ENCODE measurements around the gene ADAMTS3. TPM values are rescaled to one million over a fixed set of nuclear protein-coding genes. Genes with fewer than 3 reads are reported as not detected.
"Not testable (repeated sequence)": the region's sequence is repeated elsewhere in the genome, so short reads cannot be mapped to it uniquely, and the experiment has no call there.

ADAMTS3 gene
- total RNA-seq, 1 experiment from 2014 or later, result 4.4 TPM

DNA sequence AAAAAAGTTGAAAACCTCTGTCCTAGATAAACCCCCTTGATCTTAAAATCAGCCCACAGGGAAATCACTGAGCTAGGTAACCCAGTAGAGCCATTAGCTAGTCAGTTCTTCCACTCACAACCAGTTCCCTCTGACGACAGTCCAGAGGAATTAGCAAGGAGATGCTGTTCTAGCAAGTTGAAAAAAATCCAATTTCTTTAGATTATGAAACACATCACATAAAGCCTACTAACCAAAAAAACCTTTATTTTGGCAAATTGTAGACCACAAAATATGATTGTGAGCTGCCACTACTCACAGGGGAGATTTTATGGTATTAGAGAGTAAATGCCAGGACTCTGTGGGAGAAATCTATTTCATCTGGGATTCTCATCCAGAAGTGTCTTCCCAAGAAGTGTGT is 22.6 kb downstream of the ADAMTS3 start:
- POLR2A ChIA-PET, result interaction anchor here (1.1 to 1.4 kb wide), 2 partner anchors 9 to 21 kb away, joined by 3 read pairs; no protein-coding TSS in a partner anchor
- CTCF ChIA-PET, result interaction anchor here (0.6 kb wide), 1 partner anchor 21 kb away, joined by 3 read pairs; no protein-coding TSS in a partner anchor
- ATAC-seq, result no peak

DNA sequence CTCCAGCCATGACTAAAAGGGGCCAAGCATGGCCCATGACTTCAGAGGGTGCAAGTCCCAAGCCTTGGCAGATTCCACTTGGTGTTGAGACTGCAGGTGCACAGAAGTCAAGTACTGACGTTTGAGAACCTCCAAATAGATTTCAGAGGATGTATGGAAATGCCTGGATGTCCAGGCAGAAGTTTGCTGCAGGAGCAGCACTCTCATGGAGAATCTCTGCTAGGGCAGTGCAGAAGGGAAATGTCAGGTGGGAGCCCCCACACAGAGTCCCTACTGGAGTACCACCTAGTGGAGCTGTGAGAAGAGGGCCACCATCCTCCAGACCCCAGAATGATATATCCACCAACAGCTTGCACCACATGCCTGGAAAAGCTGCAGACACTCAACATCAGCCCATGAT is 28.3 kb downstream of the ADAMTS3 start:
- Mint-ChIP-seq H3K36me3 (peaks cover 23% of the 10 kb centered on the region), H3K9me3 (peaks cover 41% of the 10 kb centered on the region)
- H3K4me3 Mint-ChIP-seq; POLR2A ChIA-PET; ATAC-seq; CTCF ChIA-PET; H3K4me1 Mint-ChIP-seq; H3K27me3 Mint-ChIP-seq (ENCODE audit: low read depth); DNase-seq (ENCODE audit: low spot score); H3K27ac Mint-ChIP-seq: not testable (repeated sequence)

More for the DNA sequence above, 22.6 kb downstream of the ADAMTS3 start:
- H3K36me3 Mint-ChIP-seq, result peaks cover 3% of the 10 kb centered on the region
- no peak for DNase-seq (ENCODE audit: low spot score)
- peaks cover 3% of the 10 kb centered on the region for H3K9me3 Mint-ChIP-seq
- H3K4me3 Mint-ChIP-seq, result no peak overlapping the region
- H3K27ac Mint-ChIP-seq, result no peak overlapping the region
- TF ChIP-seq, protein P1, sequence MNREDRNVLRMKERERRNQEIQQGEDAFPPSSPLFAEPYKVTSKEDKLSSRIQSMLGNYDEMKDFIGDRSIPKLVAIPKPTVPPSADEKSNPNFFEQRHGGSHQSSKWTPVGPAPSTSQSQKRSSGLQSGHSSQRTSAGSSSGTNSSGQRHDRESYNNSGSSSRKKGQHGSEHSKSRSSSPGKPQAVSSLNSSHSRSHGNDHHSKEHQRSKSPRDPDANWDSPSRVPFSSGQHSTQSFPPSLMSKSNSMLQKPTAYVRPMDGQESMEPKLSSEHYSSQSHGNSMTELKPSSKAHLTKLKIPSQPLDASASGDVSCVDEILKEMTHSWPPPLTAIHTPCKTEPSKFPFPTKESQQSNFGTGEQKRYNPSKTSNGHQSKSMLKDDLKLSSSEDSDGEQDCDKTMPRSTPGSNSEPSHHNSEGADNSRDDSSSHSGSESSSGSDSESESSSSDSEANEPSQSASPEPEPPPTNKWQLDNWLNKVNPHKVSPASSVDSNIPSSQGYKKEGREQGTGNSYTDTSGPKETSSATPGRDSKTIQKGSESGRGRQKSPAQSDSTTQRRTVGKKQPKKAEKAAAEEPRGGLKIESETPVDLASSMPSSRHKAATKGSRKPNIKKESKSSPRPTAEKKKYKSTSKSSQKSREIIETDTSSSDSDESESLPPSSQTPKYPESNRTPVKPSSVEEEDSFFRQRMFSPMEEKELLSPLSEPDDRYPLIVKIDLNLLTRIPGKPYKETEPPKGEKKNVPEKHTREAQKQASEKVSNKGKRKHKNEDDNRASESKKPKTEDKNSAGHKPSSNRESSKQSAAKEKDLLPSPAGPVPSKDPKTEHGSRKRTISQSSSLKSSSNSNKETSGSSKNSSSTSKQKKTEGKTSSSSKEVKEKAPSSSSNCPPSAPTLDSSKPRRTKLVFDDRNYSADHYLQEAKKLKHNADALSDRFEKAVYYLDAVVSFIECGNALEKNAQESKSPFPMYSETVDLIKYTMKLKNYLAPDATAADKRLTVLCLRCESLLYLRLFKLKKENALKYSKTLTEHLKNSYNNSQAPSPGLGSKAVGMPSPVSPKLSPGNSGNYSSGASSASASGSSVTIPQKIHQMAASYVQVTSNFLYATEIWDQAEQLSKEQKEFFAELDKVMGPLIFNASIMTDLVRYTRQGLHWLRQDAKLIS (CRISPR knock-in tag; IDR thresholded peaks at IDR 0.05; ENCODE audit: borderline replicate concordance), result no peak
- no peak for TF ChIP-seq RORB (CRISPR knock-in tag; IDR thresholded peaks at IDR 0.05)
- no peaks in the 10 kb centered on the region for H3K27me3 Mint-ChIP-seq (ENCODE audit: low read depth)
- H3K4me1 Mint-ChIP-seq, result no peaks in the 10 kb centered on the region

DNA sequence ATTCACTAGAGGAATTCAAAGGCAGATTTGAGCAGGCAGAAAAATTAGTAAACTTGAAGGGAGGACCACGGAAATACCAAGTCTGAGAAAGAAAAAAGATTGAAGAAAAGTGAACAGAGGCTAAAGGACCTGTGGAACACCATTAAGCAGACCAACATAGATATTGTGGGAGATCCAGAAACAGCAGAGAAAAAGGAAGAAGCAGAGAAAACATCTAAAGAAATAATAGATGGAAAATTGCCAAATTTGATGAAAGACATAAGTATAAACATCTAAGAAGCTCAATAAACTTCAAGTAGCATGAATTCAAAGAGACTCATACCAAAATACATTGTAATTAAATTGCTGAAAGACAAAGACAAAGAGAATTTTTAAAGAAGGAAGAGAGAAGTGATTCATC is 31.0 kb downstream of the ADAMTS3 start:
- Mint-ChIP-seq H3K27ac (no peak overlapping the region), H3K4me3 (no peak overlapping the region), H3K36me3 (peaks cover 23% of the 10 kb centered on the region), H3K27me3 (ENCODE audit: low read depth) (no peaks in the 10 kb centered on the region), H3K4me1 (no peaks in the 10 kb centered on the region), H3K9me3 (peaks cover 41% of the 10 kb centered on the region)
- ATAC-seq, result no peak
- TF ChIP-seq ZNF671 (CRISPR knock-in tag; IDR thresholded peaks at IDR 0.05), result no peak
- TF ChIP-seq, protein P2, sequence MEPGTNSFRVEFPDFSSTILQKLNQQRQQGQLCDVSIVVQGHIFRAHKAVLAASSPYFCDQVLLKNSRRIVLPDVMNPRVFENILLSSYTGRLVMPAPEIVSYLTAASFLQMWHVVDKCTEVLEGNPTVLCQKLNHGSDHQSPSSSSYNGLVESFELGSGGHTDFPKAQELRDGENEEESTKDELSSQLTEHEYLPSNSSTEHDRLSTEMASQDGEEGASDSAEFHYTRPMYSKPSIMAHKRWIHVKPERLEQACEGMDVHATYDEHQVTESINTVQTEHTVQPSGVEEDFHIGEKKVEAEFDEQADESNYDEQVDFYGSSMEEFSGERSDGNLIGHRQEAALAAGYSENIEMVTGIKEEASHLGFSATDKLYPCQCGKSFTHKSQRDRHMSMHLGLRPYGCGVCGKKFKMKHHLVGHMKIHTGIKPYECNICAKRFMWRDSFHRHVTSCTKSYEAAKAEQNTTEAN (CRISPR knock-in tag; IDR thresholded peaks at IDR 0.05), result no peak
- TF ChIP-seq, protein P3, sequence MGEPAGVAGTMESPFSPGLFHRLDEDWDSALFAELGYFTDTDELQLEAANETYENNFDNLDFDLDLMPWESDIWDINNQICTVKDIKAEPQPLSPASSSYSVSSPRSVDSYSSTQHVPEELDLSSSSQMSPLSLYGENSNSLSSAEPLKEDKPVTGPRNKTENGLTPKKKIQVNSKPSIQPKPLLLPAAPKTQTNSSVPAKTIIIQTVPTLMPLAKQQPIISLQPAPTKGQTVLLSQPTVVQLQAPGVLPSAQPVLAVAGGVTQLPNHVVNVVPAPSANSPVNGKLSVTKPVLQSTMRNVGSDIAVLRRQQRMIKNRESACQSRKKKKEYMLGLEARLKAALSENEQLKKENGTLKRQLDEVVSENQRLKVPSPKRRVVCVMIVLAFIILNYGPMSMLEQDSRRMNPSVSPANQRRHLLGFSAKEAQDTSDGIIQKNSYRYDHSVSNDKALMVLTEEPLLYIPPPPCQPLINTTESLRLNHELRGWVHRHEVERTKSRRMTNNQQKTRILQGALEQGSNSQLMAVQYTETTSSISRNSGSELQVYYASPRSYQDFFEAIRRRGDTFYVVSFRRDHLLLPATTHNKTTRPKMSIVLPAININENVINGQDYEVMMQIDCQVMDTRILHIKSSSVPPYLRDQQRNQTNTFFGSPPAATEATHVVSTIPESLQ (CRISPR knock-in tag; IDR thresholded peaks at IDR 0.05), result no peak
- TF ChIP-seq, protein P4, sequence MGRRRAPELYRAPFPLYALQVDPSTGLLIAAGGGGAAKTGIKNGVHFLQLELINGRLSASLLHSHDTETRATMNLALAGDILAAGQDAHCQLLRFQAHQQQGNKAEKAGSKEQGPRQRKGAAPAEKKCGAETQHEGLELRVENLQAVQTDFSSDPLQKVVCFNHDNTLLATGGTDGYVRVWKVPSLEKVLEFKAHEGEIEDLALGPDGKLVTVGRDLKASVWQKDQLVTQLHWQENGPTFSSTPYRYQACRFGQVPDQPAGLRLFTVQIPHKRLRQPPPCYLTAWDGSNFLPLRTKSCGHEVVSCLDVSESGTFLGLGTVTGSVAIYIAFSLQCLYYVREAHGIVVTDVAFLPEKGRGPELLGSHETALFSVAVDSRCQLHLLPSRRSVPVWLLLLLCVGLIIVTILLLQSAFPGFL (CRISPR knock-in tag; IDR thresholded peaks at IDR 0.05; ENCODE audit: borderline replicate concordance), result no peak
- no peak for DNase-seq (ENCODE audit: low spot score)
- ChIA-PET CTCF (no interaction called here), POLR2A (no interaction called here)

DNA sequence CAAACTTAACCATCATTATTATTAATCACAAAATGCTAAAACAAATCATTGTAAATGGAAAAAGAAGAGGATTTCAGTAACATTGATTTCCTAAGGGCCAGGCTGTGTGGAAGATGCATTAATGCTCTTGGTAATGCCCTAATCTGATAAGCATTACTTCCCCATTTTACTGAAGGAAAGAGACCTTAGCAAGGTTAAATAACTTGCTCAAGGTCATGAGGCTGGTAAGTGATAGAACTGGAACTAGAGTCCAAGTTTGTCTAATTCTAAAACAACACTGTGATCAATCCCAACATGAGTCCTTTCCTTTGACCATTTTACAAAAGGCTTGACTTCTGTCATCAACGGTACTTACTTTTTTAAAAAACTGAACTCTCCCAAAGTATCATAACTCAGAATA is 32.6 kb downstream of the ADAMTS3 start:
- POLR2A ChIA-PET, result no interaction called here
- Mint-ChIP-seq H3K27me3 (ENCODE audit: low read depth) (no peaks in the 10 kb centered on the region), H3K4me1 (no peaks in the 10 kb centered on the region), H3K9me3 (peaks cover 38% of the 10 kb centered on the region), H3K27ac (no peak overlapping the region), H3K36me3 (peaks cover 21% of the 10 kb centered on the region), H3K4me3 (no peak overlapping the region)
- ATAC-seq (no peak), DNase-seq (ENCODE audit: low spot score) (no peak)
- CTCF ChIA-PET, result no interaction called here
- no peak for TF ChIP-seq ZNF232 (CRISPR knock-in tag; IDR thresholded peaks at IDR 0.05)
- TF ChIP-seq RORB (CRISPR knock-in tag; IDR thresholded peaks at IDR 0.05), result no peak
- TF ChIP-seq NR1H2 (CRISPR knock-in tag; IDR thresholded peaks at IDR 0.05), result no peak
- TF ChIP-seq NFE2L1 (CRISPR knock-in tag; IDR thresholded peaks at IDR 0.05), result no peak
- no peak for TF ChIP-seq SOX15 (CRISPR knock-in tag; IDR thresholded peaks at IDR 0.05)
- TF ChIP-seq RELA (CRISPR knock-in tag; IDR thresholded peaks at IDR 0.05; ENCODE audit: borderline replicate concordance), result no peak
- TF ChIP-seq, protein P5, sequence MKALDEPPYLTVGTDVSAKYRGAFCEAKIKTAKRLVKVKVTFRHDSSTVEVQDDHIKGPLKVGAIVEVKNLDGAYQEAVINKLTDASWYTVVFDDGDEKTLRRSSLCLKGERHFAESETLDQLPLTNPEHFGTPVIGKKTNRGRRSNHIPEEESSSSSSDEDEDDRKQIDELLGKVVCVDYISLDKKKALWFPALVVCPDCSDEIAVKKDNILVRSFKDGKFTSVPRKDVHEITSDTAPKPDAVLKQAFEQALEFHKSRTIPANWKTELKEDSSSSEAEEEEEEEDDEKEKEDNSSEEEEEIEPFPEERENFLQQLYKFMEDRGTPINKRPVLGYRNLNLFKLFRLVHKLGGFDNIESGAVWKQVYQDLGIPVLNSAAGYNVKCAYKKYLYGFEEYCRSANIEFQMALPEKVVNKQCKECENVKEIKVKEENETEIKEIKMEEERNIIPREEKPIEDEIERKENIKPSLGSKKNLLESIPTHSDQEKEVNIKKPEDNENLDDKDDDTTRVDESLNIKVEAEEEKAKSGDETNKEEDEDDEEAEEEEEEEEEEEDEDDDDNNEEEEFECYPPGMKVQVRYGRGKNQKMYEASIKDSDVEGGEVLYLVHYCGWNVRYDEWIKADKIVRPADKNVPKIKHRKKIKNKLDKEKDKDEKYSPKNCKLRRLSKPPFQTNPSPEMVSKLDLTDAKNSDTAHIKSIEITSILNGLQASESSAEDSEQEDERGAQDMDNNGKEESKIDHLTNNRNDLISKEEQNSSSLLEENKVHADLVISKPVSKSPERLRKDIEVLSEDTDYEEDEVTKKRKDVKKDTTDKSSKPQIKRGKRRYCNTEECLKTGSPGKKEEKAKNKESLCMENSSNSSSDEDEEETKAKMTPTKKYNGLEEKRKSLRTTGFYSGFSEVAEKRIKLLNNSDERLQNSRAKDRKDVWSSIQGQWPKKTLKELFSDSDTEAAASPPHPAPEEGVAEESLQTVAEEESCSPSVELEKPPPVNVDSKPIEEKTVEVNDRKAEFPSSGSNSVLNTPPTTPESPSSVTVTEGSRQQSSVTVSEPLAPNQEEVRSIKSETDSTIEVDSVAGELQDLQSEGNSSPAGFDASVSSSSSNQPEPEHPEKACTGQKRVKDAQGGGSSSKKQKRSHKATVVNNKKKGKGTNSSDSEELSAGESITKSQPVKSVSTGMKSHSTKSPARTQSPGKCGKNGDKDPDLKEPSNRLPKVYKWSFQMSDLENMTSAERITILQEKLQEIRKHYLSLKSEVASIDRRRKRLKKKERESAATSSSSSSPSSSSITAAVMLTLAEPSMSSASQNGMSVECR (CRISPR knock-in tag; IDR thresholded peaks at IDR 0.05; ENCODE audit: borderline replicate concordance), result no peak
